Measurements from ENCODE around the gene FBXW11.

DNA sequence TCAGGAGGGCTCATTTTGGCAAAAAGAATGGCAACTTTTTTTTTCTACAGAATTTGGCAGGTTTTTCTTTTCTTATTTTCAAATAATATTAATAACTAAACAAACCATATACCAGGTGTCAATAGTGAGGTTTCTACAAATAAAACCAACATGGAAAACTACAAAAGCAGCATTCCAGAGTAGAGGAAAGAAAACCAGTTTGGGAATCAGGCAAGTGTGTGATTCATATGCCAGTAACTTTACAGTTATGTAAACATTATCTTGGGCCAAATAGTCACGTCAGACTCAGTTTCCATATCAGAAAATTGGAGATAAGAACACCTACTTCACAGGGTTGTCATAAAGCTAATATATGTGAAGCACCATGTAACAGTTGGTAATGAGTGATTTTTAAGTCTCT lies 51.7 kb downstream of the FBXW11 start:
- TF ChIP-seq, protein P1, sequence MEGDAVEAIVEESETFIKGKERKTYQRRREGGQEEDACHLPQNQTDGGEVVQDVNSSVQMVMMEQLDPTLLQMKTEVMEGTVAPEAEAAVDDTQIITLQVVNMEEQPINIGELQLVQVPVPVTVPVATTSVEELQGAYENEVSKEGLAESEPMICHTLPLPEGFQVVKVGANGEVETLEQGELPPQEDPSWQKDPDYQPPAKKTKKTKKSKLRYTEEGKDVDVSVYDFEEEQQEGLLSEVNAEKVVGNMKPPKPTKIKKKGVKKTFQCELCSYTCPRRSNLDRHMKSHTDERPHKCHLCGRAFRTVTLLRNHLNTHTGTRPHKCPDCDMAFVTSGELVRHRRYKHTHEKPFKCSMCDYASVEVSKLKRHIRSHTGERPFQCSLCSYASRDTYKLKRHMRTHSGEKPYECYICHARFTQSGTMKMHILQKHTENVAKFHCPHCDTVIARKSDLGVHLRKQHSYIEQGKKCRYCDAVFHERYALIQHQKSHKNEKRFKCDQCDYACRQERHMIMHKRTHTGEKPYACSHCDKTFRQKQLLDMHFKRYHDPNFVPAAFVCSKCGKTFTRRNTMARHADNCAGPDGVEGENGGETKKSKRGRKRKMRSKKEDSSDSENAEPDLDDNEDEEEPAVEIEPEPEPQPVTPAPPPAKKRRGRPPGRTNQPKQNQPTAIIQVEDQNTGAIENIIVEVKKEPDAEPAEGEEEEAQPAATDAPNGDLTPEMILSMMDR (IDR thresholded peaks at IDR 0.05), result no peak
- TF ChIP-seq POLR2A (IDR thresholded peaks at IDR 0.05), result no peak
